ENCODE data around the gene ZNF48.
A peak's percentile ranks its signal among the peaks of the same experiment; 100 is the strongest.

ZNF48 gene

GRCh38 chr16:30358990-30359870 is 36.0 kb upstream of the ZNF48 start:
- DNase-seq: no peak

- DNase-seq: no peak
Observed at GRCh38 chr16:30359871-30360170, 35.4 kb upstream of the ZNF48 start.

GRCh38 chr16:30361180-30361579 is 34.0 kb upstream of the ZNF48 start:
- DNase-seq: no peak

GRCh38 chr16:30365200-30365599 is 30.0 kb upstream of the ZNF48 start:
- no peak for DNase-seq

GRCh38 chr16:30366511-30366910 is 28.7 kb upstream of the ZNF48 start:
- DNase-seq: no peak

- no peak for DNase-seq
Observed at GRCh38 chr16:30367349-30368009, 27.7 kb upstream of the ZNF48 start.

GRCh38 chr16:30368122-30368791 is 27.0 kb upstream of the ZNF48 start:
- DNase-seq: no peak

GRCh38 chr16:30368792-30369090 is 26.5 kb upstream of the ZNF48 start:
- no peak for DNase-seq

- DNase-seq: no peak
Observed at GRCh38 chr16:30369091-30369937, 25.9 kb upstream of the ZNF48 start.

GRCh38 chr16:30369938-30370455 is 25.2 kb upstream of the ZNF48 start:
- no peak for DNase-seq

GRCh38 chr16:30370456-30371247 is 24.6 kb upstream of the ZNF48 start, which contains the start of gene TBC1D10B:
Gene TBC1D10B (minus strand): TSS chr16:30370494. CDS start chr16:30370183, 311 bp downstream.
- peak; percentile 100 for DNase-seq

GRCh38 chr16:30371248-30371816 is 23.9 kb upstream of the ZNF48 start:
- DNase-seq: no peak

- no peak for DNase-seq
Observed at GRCh38 chr16:30372038-30372712, 23.0 kb upstream of the ZNF48 start.

- DNase-seq: no peak
Observed at GRCh38 chr16:30372725-30373124, 22.5 kb upstream of the ZNF48 start.

GRCh38 chr16:30374538-30374937 is 20.7 kb upstream of the ZNF48 start, which contains the start of gene MYL11:
Gene MYL11 (plus strand): TSS chr16:30374802. CDS start chr16:30374858, 56 bp downstream.
- DNase-seq: no peak

GRCh38 chr16:30375864-30376263 is 19.4 kb upstream of the ZNF48 start:
- no peak for DNase-seq

GRCh38 chr16:30376461-30376902 is 18.7 kb upstream of the ZNF48 start:
- no peak for DNase-seq

GRCh38 chr16:30377050-30377811 is 18.0 kb upstream of the ZNF48 start:
- no peak for DNase-seq

GRCh38 chr16:30377812-30378235 is 17.4 kb upstream of the ZNF48 start:
- peak; percentile 93 for DNase-seq
